MCF 10A (cell line): ENCODE results near the gene RPS3. TPM values are rescaled to one million over a fixed set of nuclear protein-coding genes. Genes with fewer than 3 reads are reported as not detected.
A peak's percentile ranks its signal among the peaks of the same experiment; 100 is the strongest.

ENCODE experiments used
- BruUV-seq: library from RNA; stranded (reverse); fragments of 400-500 nt; replicated peaks from 2 replicates; lab custom pipeline; 2021; lab: Mats Ljungman, UMichigan
- CTCF ChIA-PET: fragments of 300-600 bp; sonication (Branson Sonifier 250); formaldehyde crosslinking; extraction: SDS; loops from one replicate; lab custom pipeline; 2021; ENCODE audit warnings: antibody characterized with exemption, inconsistent platforms; lab: Yijun Ruan, JAX
- POLR2A ChIA-PET: fragments of 300-600, 350-650 bp; sonication (Branson Sonifier 250); formaldehyde crosslinking; extraction: SDS; loops from one replicate; lab custom pipeline; 2020; ENCODE audit warnings: antibody characterized with exemption, inconsistent platforms; lab: Yijun Ruan, JAX
- DNase-seq: peaks from one replicate; pipeline ENCODE4 v3.0.0-alpha.2; 2018; ENCODE audit not compliant: unreplicated experiment
- H3K27ac Mint-ChIP-seq: one replicate; pipeline ENCODE4 v1.8.0; 2022; ENCODE audit warnings: mild to moderate bottlenecking, low read depth, mixed read lengths; ENCODE audit not compliant: unreplicated experiment
- H3K27me3 Mint-ChIP-seq: one replicate; pipeline ENCODE4 v1.8.0; 2022; ENCODE audit warnings: mixed read lengths; ENCODE audit not compliant: insufficient read depth, unreplicated experiment
- H3K36me3 Mint-ChIP-seq: one replicate; pipeline ENCODE4 v1.8.0; 2022; ENCODE audit warnings: mild to moderate bottlenecking, moderate library complexity, mixed read lengths; ENCODE audit not compliant: insufficient read depth, unreplicated experiment
- H3K4me1 Mint-ChIP-seq: one replicate; pipeline ENCODE4 v1.8.0; 2022; ENCODE audit warnings: mixed read lengths; ENCODE audit not compliant: insufficient read depth, unreplicated experiment
- H3K4me3 Mint-ChIP-seq: one replicate; pipeline ENCODE4 v1.8.0; 2022; ENCODE audit warnings: mild to moderate bottlenecking, moderate library complexity, mixed read lengths; ENCODE audit not compliant: unreplicated experiment
- H3K9me3 Mint-ChIP-seq: one replicate; pipeline ENCODE4 v1.8.0; 2022; ENCODE audit warnings: mixed read lengths; ENCODE audit not compliant: unreplicated experiment
- intact Hi-C: fragments of 100-400 bp; cut with micrococcal nuclease; formaldehyde crosslinking; loops from 2 replicates; pipeline ENCODE4 v1.14.1; 2022
- total RNA-seq: library from RNA; stranded (reverse); gene quantifications from 2 replicates; pipeline ENCODE4 v1.2.3, GENCODE V29; 2022
- TF ChIP-seq, protein P1 (sequence below): fragments of 200-600 bp; IDR thresholded peaks from one replicate; pipeline ENCODE4 v1.8.0; 2022; ENCODE audit warnings: antibody characterized with exemption, mild to moderate bottlenecking; ENCODE audit not compliant: unreplicated experiment

RPS3 gene
- total RNA-seq, 1 experiment from 2014 or later: 3,444 TPM

DNA sequence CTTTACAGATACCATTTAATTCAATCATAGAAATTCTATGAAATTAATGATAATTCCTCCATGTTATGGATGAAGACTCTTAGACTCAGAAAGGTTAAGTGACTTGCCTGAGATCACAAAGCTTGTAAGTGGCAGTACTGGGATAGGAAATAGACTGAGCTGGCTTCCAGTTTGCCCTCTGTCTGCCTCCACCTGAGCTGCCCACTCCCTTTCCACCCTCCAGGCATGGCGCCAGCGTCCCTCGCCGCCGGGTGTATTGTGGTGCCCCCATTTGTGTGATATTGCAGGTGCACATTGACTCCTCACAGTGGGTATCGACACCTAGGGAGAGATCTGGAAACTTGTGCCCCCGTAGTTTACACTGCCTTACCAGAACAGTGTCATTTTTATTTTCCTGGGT is 9.4 kb upstream of the RPS3 start:
- no peak for DNase-seq
- Mint-ChIP-seq H3K4me1 (no peaks in the 10 kb centered on the region), H3K27ac (no peak overlapping the region), H3K27me3 (no peaks in the 10 kb centered on the region), H3K4me3 (no peak overlapping the region), H3K9me3 (no peaks in the 10 kb centered on the region), H3K36me3 (no peaks in the 10 kb centered on the region)
- intact Hi-C loops: loop anchor here (2.0 kb wide), 1 partner anchor 55 kb away; no protein-coding TSS in a partner anchor
- ChIA-PET POLR2A (interaction anchor here (1.6 to 3.3 kb wide), 2 partner anchors 11 to 110 kb away, joined by 6 to 15 read pairs; no protein-coding TSS in a partner anchor), CTCF (interaction anchor here (0.6 to 13.7 kb wide), 12 partner anchors 8 to 431 kb away, joined by 3 to 453 read pairs (median 14); no protein-coding TSS in a partner anchor)
- TF ChIP-seq, protein P1, sequence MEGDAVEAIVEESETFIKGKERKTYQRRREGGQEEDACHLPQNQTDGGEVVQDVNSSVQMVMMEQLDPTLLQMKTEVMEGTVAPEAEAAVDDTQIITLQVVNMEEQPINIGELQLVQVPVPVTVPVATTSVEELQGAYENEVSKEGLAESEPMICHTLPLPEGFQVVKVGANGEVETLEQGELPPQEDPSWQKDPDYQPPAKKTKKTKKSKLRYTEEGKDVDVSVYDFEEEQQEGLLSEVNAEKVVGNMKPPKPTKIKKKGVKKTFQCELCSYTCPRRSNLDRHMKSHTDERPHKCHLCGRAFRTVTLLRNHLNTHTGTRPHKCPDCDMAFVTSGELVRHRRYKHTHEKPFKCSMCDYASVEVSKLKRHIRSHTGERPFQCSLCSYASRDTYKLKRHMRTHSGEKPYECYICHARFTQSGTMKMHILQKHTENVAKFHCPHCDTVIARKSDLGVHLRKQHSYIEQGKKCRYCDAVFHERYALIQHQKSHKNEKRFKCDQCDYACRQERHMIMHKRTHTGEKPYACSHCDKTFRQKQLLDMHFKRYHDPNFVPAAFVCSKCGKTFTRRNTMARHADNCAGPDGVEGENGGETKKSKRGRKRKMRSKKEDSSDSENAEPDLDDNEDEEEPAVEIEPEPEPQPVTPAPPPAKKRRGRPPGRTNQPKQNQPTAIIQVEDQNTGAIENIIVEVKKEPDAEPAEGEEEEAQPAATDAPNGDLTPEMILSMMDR: no peak
- no TSS peak for BruUV-seq

DNA sequence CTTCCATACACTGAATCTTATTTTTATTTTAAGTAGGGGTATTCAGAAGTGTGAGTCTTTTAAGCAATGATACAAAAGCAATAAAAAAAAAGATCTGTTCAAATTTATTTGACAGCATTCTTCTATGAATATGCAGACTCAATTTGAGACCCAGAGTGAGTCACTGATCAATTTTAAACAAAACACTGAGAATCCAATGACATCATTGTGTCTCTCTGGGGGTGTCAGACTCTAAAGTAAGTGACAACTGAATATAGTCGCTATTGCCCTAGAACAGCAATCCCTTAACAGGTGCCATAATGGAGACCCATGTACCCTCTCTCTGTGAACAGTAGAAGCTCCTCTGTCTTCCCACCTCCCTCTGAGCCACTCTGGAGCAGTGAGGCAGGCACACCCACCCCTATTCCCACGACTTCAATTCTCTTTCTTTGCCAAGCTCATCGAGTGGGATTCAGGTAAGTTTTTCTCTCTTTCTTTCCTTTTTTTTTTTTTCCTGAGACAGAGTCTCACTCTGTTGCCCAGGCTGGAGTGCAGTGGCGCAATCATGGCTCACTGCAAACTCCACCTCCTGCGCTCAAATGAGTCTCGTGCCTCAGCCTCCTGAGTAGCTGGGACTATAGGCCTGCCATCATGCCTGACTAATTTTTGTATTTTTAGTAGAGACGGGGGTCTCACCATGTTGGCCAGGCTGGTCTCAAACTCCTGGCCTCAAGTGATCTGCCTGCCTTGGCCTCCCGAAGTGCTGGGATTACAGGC is 5.1 kb upstream of the RPS3 start:
- H3K27ac Mint-ChIP-seq: no peak overlapping the region
- H3K9me3 Mint-ChIP-seq: no peaks in the 10 kb centered on the region
- no TSS peak for BruUV-seq
- DNase-seq: no peak
- TF ChIP-seq, protein P1: no peak
- CTCF ChIA-PET: interaction anchor here (0.8 kb wide), 1 partner anchor 136 kb away, joined by 3 read pairs; no protein-coding TSS in a partner anchor
- peaks cover 3% of the 10 kb centered on the region for H3K36me3 Mint-ChIP-seq
- POLR2A ChIA-PET: no interaction called here
- no peak overlapping the region for H3K4me3 Mint-ChIP-seq
- no peaks in the 10 kb centered on the region for H3K27me3 Mint-ChIP-seq
- intact Hi-C loops: no loop called here
- no peaks in the 10 kb centered on the region for H3K4me1 Mint-ChIP-seq

DNA sequence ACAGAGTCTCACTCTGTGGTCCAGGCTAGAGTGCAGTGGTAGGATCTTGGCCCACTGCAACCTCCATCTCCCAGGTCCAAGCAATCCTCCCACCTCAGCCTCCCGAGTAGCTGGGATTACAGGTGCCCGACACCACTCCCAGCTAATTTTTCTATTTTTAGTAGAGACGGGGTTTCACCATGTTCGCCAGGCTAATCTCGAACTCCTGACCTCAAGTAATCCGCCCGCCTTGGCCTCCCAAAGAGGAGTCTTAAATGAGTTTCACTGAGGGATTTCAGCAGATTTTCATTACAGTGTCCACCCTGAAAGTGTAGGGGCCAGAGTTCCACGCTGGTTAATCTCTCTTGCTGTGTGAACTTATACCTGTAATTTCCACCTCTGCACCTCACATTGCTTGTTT is 412 bp upstream of the RPS3 start:
- no TSS peak for BruUV-seq
- intact Hi-C loops: no loop called here
- CTCF ChIA-PET: interaction anchor here (0.6 to 2.6 kb wide), 6 partner anchors 9 to 1843 kb away, joined by 3 to 19 read pairs (median 5); no protein-coding TSS in a partner anchor

More for the DNA sequence above, 412 bp upstream of the RPS3 start:
- H3K27ac Mint-ChIP-seq: peak overlapping the region; percentile 99
- H3K9me3 Mint-ChIP-seq: no peaks in the 10 kb centered on the region
- peaks cover 46% of the 10 kb centered on the region for H3K36me3 Mint-ChIP-seq
- H3K4me1 Mint-ChIP-seq: peaks cover 25% of the 10 kb centered on the region
- TF ChIP-seq, protein P1: no peak
- POLR2A ChIA-PET: interaction anchor here (0.6 to 3.2 kb wide), 6 partner anchors 9 to 461 kb away, joined by 3 to 15 read pairs (median 8); partner anchors contain the start of gene SERPINH1
- H3K4me3 Mint-ChIP-seq: peak overlapping the region; percentile 95
- DNase-seq: no peak
- H3K27me3 Mint-ChIP-seq: no peaks in the 10 kb centered on the region
